Left lobe of liver (tissue), 2 donors: Measurements from ENCODE around the gene HSP90AA1. TPM values are rescaled to one million over a fixed set of nuclear protein-coding genes. Genes with fewer than 3 reads are reported as not detected.
"Not testable (repeated sequence)": the region's sequence is repeated elsewhere in the genome, so short reads cannot be mapped to it uniquely, and the experiment has no call there.

ENCODE experiments used
- ATAC-seq: fragments of 200-7000 bp; cut with Tn5 transposase; one replicate; pipeline ENCODE4 v1.9.1; 2020; ENCODE audit warnings: mild to moderate bottlenecking, moderate library complexity
- DNase-seq: peaks from one replicate; pipeline ENCODE4 v3.0.0-alpha.2; 2020; ENCODE audit warnings: low spot score
- total RNA-seq: library from RNA; stranded (reverse); gene quantifications from one replicate; pipeline ENCODE4 v1.2.1, GENCODE V29; 2021
- donor health status: DM: no; HTN: no; CAD: no; lungs with moderate emphysema.
- donor health status: DM: no; HTN: yes; CAD: no.

Gene HSP90AA1
- 113 TPM for total RNA-seq

DNA sequence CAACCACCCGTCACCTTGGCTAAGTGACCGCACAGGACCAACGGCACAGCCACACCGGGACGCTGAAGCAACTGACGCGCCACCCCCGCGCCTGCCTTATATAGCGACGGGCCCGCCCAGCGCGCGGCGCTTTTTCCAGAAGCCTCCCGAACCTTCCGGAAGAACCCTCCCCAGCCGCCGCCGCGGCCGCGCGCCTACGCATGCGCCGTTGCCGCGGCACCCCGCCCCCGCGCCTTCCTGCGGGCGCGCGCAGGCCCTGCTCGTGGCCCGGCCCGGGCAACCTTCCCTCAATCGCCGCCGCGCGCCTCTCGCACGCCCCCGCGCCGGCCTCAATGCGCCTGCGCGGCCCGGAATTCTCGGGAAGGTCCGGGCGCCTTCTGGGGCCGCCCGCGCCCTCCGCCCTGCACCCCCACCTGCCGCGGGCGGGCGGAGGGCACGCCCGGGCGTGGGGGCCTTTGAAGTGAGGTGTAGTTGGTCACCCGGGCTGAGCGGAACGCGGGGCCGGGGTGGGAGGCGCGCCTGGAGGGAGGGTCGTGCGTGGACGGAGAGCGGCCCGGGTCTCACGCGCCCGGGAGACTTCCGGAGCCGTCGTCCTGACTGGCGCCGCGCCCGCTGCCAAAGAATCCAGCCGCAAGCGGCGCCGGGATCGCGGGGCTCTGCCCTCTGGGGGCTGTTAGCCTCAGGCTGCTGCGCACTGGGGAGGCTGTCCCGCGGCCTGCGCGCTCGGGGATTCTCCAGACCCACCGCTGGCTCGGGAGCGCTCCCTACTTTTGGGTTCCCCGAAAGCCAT lies at the start of gene HSP90AA1:
HSP90AA1 (minus strand) TSS at position 73 of the 790 bp plus-strand sequence. CDS start 666 bp downstream, outside the sequence.
- DNase-seq = peak; percentile 94
- peak; percentile 88 for ATAC-seq

- DNase-seq, ATAC-seq: not testable (repeated sequence)
These were observed 48.6 kb upstream of the HSP90AA1 start for GRCh38 chr14:102135456-102135855.

- ATAC-seq, DNase-seq: not testable (repeated sequence)
These were observed 47.9 kb upstream of the HSP90AA1 start for GRCh38 chr14:102134719-102135118.

DNA sequence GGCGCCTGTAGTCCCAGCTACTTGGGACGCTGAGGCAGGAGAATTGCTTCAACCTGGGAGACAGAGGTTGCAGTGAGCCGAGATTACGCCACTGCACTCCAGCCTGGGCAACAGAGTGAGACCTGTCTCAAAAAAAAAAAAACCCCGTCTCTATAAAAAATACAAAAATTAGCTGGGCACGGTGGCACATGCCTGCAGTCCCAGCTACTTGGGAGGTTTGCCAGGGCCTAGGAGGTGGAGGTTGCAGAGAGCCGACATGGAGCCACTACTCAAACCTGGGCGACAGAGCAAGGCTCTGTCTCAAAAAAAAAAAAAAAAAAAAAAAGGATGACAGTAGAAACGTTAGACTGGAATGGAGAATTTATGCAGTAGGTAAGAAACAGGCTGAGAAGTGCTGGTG lies 47.2 kb upstream of the HSP90AA1 start:
- not testable (repeated sequence) for DNase-seq, ATAC-seq

- DNase-seq (no peak), ATAC-seq (no peak)
These were observed 44.9 kb upstream of the HSP90AA1 start for GRCh38 chr14:102131741-102132140.

DNA sequence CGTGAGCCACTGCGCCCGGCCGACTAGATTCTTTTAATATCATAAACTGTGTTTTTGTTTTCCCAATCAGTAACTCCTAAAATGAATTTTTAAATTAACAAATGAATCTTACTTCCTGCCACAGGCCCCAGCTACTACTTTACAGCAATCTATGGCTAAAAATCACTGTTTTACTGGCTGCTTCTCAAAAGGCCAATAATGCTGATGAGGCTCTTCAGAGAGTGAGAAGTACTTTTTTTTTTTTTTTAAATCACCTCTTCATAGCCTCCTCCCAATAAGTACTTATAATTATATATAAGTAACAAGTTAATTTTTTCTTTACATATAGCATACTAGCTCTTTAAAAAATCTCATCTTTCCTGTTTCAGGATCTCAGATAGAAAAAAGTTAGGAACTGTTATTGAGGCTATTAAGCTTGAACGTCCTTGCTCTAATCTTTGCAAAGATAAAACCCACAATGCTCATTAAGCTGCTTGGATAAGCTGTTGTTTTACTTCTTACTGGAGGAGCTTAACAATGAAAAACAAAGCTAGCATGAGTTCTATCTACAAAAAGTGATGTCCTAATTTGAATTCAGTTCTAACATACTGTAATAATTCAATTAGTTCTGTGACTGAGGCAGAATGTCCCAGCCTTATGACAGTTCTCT lies 40.1 kb upstream of the HSP90AA1 start:
- no peak for DNase-seq
- ATAC-seq = no peak

GRCh38 chr14:102125546-102125945 lies 38.7 kb upstream of the HSP90AA1 start:
- DNase-seq = no peak
- ATAC-seq = no peak

DNA sequence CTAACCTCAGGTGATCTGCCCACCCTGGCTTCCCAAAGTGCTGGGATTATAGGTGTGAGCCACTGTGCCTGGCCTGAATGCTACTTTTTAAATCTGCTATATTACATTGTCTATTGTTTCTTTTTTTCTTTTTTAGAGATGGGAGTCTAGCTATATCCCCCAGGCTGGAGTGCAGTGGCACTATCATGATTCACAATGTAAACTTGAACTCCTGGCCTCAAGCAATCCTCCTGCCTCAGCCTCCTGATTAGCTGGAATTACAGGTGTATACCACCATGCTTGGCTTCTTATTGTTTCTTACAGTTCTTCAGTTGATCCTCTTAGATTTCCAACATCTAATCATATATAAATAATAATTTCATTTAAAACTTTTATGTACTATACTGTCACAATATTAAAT lies 37.6 kb upstream of the HSP90AA1 start:
- ATAC-seq = no peak
- DNase-seq = peak; percentile 26

- no peak for ATAC-seq
- DNase-seq = no peak
These were observed 34.7 kb upstream of the HSP90AA1 start for GRCh38 chr14:102121567-102121966.

DNA sequence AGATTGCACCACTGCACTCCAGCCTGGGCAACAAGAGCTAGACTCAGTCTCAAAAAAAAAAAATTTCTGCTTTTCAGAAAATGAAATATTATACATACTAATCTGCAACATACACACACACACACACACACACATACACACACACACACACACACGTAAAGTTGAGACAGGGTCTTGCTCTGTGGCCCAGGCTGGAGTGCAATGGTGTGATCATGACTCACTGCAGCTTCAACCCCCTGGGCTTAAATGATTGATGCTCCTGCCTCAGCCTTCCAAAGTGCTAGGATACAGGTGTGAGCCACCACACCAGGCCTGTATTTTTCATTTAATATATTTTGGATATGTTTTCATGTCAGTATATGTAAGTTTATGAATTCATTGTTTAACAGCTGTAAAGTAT lies 34.0 kb upstream of the HSP90AA1 start:
- ATAC-seq (no peak), DNase-seq (peak; percentile 11)

DNA sequence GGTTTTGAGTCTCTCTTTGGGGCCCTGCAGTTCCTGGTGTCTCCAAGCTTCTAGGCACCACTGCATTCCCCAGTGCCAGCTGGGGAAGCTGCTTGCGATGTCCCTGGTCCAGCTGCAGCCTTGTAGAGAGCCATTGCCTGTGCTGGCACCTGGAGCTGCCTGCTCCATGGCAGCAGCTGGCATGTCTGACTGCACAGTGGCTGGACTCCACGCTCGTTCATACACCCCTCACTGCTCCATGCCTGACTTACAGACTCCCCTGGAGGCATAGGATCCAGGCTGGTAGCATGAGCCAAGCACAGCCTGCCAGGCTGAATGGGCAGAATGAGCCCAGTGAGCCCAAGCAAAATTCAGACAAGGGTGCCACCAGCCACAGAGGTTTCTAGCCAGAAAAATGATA lies 31.0 kb upstream of the HSP90AA1 start:
- peak; percentile 30 for DNase-seq

GRCh38 chr14:102116361-102117180 lies 29.7 kb upstream of the HSP90AA1 start:
- DNase-seq = peak; percentile 35
- no peak for ATAC-seq

More for the DNA sequence above, 31.0 kb upstream of the HSP90AA1 start:
- no peak for ATAC-seq

DNA sequence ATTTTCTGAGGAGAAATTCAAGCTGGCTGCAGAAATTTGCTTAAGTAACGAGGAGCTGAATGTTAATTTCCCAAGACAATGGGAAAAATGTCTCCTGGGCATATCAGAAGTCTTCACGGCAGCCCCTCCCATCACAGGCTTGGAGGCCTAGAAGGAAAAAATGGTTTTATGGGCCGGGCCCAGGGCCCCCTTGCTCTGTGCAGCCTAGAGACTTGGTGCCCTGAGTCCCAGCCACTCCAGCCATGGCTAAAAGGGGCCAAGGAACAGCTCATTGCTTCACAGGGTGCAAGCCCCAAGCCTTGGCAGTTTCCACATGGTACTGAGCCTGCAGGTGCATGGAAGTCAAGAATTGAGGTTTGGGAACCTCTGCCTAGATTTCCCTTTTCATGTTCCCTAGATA lies 24.3 kb upstream of the HSP90AA1 start:
- DNase-seq (no peak), ATAC-seq (no peak)

DNA sequence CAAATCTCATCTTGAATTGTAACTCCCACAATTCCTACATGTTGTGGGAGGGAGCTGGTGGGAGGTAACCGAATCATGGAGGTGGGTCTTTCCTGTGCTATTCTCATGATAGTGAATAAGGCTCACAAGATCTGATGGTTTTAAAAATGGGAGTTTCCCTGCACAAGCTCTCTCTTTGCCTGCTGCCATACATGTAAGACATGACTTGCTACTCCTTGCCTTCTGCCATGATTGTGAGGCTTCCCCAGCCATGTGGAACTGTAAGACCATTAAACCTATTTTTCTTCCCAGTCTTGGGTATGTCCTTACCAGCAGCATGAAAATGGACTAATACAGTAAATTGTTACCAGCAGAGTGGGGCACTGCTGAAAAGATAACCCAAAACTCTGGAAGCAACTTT lies 22.5 kb upstream of the HSP90AA1 start:
- DNase-seq, ATAC-seq: not testable (repeated sequence)

GRCh38 chr14:102105369-102105768 lies 18.5 kb upstream of the HSP90AA1 start:
- DNase-seq = no peak
- ATAC-seq = no peak

DNA sequence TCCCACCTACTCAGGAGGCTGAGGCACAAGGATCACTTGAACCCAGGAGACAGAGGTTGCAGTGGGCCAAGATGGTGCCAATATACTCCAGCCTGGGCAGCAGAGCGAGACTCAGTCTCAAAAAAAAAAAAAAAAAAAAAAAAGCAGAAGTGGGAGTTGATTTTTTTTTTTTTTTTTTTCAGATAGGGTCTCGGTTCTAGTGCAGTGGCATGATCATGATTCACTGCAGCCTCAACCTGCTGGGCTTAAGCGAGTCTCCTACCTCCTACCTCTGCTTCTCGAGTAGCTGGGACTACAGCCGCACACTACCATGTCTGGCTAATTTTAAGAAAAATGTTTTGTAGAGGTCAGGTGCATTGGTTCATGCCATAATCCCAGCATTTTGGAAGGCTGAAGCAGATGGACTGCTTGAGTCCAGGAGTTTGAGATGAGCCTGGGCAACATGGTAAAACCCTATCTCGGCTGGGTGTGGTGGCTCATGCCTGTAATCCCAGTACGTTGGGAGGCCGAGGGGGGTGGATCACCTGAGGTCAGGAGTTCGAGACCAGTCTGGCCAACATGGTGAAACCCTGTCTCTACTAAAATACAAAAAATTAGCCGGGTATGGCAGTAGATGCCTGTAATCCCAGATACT lies 16.3 kb upstream of the HSP90AA1 start:
- DNase-seq = no peak
- no peak for ATAC-seq

DNA sequence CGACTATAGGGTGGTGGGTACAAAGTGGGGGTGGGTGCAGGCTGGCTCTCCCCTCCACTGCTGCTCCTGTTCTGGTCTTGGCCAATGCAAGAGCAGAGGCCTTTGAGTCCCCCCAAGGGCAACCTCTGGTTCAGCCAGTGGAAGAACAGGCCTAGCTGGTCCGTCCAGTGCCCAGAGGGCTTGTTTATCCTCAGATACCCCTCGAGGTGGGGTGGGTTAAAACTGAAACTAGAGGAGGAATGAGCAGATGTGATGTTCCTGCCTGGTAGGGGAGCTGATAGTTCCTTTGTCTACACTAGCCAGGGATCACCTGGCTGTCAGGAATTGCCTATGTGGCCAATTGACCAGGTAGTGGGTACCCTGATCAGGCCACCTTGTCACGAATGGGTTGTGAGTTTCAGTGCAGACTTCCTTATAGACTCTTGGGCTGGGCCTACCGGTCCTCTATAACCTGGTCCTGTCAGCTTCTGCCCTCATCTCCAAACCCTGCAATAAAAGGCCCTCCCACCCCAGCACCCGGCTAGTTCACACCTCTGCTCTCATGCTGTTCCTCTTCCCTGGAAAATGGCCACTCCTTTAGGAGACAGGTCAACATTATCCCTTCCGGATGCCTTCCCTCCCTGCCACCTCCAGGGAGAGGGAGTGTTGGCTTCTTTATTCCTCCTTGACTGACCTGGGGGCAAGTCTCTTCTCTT lies 10.7 kb upstream of the HSP90AA1 start:
- no peak for DNase-seq
- ATAC-seq = no peak

GRCh38 chr14:102096569-102097188 lies 9.8 kb upstream of the HSP90AA1 start:
- ATAC-seq (peak; percentile 96), DNase-seq (peak; percentile 82)

DNA sequence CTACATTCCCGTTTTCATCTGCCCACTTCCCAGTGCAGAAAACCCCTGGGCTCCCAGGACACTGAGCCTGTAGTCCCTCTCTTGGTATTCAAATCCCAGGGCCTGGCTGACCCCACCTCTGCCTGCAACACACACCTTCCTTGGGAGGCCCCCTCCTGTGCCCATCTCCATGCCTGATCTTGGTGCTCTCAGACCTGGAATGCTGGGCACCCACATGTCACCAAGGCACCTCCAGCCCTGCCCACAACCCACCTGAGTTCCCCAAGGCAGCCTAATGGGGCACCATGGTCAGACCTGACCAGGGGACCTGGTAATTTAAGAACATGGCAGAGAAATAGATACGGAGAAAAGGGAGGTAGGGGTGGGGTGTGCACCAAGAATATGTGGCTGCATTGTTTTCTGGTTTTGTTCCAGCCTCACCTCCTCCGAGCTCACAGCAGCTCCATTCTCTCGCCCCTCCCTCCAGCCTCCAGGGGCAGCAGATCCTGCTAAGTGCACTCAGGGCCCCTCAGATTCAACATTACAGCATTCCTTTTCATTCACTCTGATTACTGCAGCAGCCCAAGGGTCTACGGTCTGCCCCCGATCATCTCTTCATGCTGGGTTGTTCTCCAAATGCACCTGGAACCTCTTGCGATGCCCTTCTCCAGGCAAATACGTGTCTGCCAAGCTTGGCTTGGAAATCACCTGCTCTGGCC lies 9.2 kb upstream of the HSP90AA1 start:
- ATAC-seq = peak; percentile 42

More for the DNA sequence above, 9.2 kb upstream of the HSP90AA1 start:
- no peak for DNase-seq
